ENCODE results near the gene MYCBPAP. TPM values are rescaled to one million over a fixed set of nuclear protein-coding genes. Genes with fewer than 3 reads are reported as not detected.
"Not testable (repeated sequence)": the region's sequence is repeated elsewhere in the genome, so short reads cannot be mapped to it uniquely, and the experiment has no call there.

The MYCBPAP gene
- total RNA-seq, 4 donors from 2014 or later: 0.38 to 2.3 (median 0.54) TPM

GRCh38 chr17:50469671-50470305, 38.5 kb upstream of the MYCBPAP start:
- intact Hi-C loops (cut with DNase I; ENCODE audit: low total_unique reads): loop anchor here (10.0 kb wide), 2 partner anchors 105 to 275 kb away; no protein-coding TSS in a partner anchor
- no peak for TF ChIP-seq POLR2A (IDR thresholded peaks at IDR 0.05)
- TF ChIP-seq CTCF (IDR thresholded peaks at IDR 0.05): no peak
- no peak for DNase-seq (ENCODE audit: low spot score in 2 of 2)
- H3K4me3 ChIP-seq (ENCODE audit: low read depth, poor library complexity, severe bottlenecking): no peak overlapping the region
- WGBS, 2 donors: 49 to 52% methylated on average over 19 of the region's 19 CpGs

- no peak overlapping the region for H3K4me3 ChIP-seq (ENCODE audit: low read depth, poor library complexity, severe bottlenecking)
- no peak for DNase-seq (ENCODE audit: low spot score in 2 of 2)
- intact Hi-C loops (cut with DNase I; ENCODE audit: low total_unique reads): loop anchor here (10.0 kb wide), 2 partner anchors 106 to 276 kb away; no protein-coding TSS in a partner anchor
- WGBS, 2 donors: 65 to 67% methylated on average over 6 of the region's 6 CpGs
- TF ChIP-seq POLR2A (IDR thresholded peaks at IDR 0.05): no peak
- no peak for TF ChIP-seq CTCF (IDR thresholded peaks at IDR 0.05)
Observed at GRCh38 chr17:50470426-50470825, 37.8 kb upstream of the MYCBPAP start.

- 78 to 84% methylated on average over 18 of the region's 22 CpGs for WGBS, 2 donors
- TF ChIP-seq CTCF (IDR thresholded peaks at IDR 0.05) (no peak), POLR2A (IDR thresholded peaks at IDR 0.05) (no peak)
- intact Hi-C loops (cut with DNase I; ENCODE audit: low total_unique reads): loop anchor here (10.0 kb wide), 2 partner anchors 106 to 276 kb away; no protein-coding TSS in a partner anchor
- no peak overlapping the region for H3K4me3 ChIP-seq (ENCODE audit: low read depth, poor library complexity, severe bottlenecking)
- DNase-seq (ENCODE audit: low spot score in 2 of 2): no peak
Observed at GRCh38 chr17:50471009-50471905, 37.0 kb upstream of the MYCBPAP start.

- no peak for DNase-seq (ENCODE audit: low spot score in 2 of 2)
- TF ChIP-seq POLR2A (IDR thresholded peaks at IDR 0.05) (no peak), CTCF (IDR thresholded peaks at IDR 0.05) (no peak)
- WGBS, 2 donors: 94 to 96% methylated on average over 10 of the region's 10 CpGs
- intact Hi-C loops (cut with DNase I; ENCODE audit: low total_unique reads): loop anchor here (10.0 kb wide), 2 partner anchors 107 to 277 kb away; no protein-coding TSS in a partner anchor
- no peak overlapping the region for H3K4me3 ChIP-seq (ENCODE audit: low read depth, poor library complexity, severe bottlenecking)
Observed at GRCh38 chr17:50472286-50472685, 36.0 kb upstream of the MYCBPAP start.

- 89 to 91% methylated on average over 13 of the region's 13 CpGs for WGBS, 2 donors
- intact Hi-C loops (cut with DNase I; ENCODE audit: low total_unique reads): loop anchor here (10.0 kb wide), 2 partner anchors 108 to 278 kb away; no protein-coding TSS in a partner anchor
- DNase-seq (ENCODE audit: low spot score in 2 of 2); H3K4me3 ChIP-seq (ENCODE audit: low read depth, poor library complexity, severe bottlenecking): not testable (repeated sequence)
Observed at GRCh38 chr17:50472761-50473161, 35.5 kb upstream of the MYCBPAP start.

- intact Hi-C loops (cut with DNase I; ENCODE audit: low total_unique reads): loop anchor here (10.0 kb wide), 2 partner anchors 109 to 279 kb away; no protein-coding TSS in a partner anchor
- 87 to 88% methylated on average over 11 of the region's 11 CpGs for WGBS, 2 donors
- no peak overlapping the region for H3K4me3 ChIP-seq (ENCODE audit: low read depth, poor library complexity, severe bottlenecking)
- DNase-seq (ENCODE audit: low spot score in 2 of 2): no peak
- TF ChIP-seq POLR2A (IDR thresholded peaks at IDR 0.05) (no peak), CTCF (IDR thresholded peaks at IDR 0.05) (no peak)
Observed at GRCh38 chr17:50473901-50474300, 34.3 kb upstream of the MYCBPAP start.

Data from lower leg skin (tissue), 4 donors.